Transverse colon (tissue), 4 donors: ENCODE data around the gene ESR1.

Experiments
- EP300 ChIP-seq: sonication (generic); formaldehyde crosslinking; IDR thresholded peaks from one replicate; pipeline ENCODE4 v1.6.1; 2017; ENCODE audit warnings: antibody characterized with exemption, low read depth
- POLR2A ChIP-seq: fragments of 450-650 bp; IDR thresholded peaks from one replicate; pipeline ENCODE4 v1.6.1; 2016; ENCODE audit warnings: antibody characterized with exemption, mild to moderate bottlenecking, moderate library complexity
- POLR2AphosphoS5 ChIP-seq, 3 donors: sonication (generic); formaldehyde crosslinking; IDR thresholded peaks; one replicate each; pipeline ENCODE4 v1.6.1; 2016; ENCODE audit warnings: antibody characterized with exemption in 3 of 3
- TF ChIP-seq, protein P1 (sequence below), 5 experiments: fragments of 200-600 bp in 3 of 5; fragments of 450-650 bp in 2 of 5; sonication (generic) in 3 of 5; IDR thresholded peaks; 1 replicate in 2 of 5; 2 replicates in 3 of 5; pipeline ENCODE4 v1.5.1; 2016 to 2017; ENCODE audit warnings: antibody characterized with exemption in 5 of 5, inconsistent platforms in 3 of 5, mild to moderate bottlenecking in 2 of 5, moderate library complexity in 1 of 5

DNA sequence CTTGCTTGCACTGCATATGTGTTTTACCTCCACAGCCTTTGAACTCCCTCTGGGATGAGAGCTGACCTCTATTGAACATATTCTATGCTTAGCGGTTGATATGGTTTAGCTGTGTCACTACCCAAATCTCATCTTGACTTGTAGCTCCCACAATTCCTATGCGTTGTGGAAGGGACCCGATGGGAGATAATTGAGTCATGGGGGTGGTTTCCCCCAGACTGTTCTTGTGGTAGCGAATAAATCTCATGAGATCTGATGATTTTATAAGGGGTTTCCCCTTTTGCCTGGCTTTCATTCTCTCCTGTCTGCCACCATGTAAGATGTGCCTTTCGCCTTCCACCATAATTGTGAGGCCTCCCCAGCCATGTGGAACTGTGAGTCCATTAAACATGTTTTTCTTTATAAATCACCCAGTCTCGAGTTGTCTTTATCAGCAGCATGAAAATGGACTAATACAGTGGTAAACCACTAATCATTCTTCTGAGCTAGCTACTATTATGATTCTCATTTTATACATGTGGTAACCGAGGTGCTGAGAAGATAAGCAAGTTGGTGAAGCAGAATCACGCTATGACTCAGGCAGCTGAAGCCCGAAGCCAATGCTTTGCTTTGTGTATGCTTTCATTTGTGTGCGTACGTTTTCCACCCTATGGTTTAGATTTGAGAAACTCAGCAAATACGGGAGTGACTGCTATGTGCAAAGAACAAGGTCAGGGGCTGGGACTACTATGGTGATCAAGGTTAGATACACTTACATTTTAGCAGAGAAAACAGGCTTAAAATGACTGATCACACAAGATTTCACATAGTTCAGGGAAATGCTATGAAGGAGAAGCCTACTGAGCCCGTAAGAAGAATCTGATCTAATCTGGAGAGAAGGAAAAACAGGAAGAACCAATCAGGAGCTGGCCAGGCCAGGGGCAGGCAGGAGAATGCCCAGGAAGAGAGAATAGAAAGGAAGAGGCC is 363.5 kb downstream of the ESR1 start:
- TF ChIP-seq POLR2AphosphoS5 (IDR thresholded peaks at IDR 0.05) (no peak), POLR2A (no peak), EP300 (no peak)
- TF ChIP-seq, protein P1, sequence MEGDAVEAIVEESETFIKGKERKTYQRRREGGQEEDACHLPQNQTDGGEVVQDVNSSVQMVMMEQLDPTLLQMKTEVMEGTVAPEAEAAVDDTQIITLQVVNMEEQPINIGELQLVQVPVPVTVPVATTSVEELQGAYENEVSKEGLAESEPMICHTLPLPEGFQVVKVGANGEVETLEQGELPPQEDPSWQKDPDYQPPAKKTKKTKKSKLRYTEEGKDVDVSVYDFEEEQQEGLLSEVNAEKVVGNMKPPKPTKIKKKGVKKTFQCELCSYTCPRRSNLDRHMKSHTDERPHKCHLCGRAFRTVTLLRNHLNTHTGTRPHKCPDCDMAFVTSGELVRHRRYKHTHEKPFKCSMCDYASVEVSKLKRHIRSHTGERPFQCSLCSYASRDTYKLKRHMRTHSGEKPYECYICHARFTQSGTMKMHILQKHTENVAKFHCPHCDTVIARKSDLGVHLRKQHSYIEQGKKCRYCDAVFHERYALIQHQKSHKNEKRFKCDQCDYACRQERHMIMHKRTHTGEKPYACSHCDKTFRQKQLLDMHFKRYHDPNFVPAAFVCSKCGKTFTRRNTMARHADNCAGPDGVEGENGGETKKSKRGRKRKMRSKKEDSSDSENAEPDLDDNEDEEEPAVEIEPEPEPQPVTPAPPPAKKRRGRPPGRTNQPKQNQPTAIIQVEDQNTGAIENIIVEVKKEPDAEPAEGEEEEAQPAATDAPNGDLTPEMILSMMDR (IDR thresholded peaks at IDR 0.05) = no peak
